Lower lobe of right lung (tissue), 2 donors: Measurements from ENCODE around the gene STK11IP. TPM values are rescaled to one million over a fixed set of nuclear protein-coding genes. Genes with fewer than 3 reads are reported as not detected.

Experiments used
- ATAC-seq, 2 donors: fragments of 200-7000 bp; cut with Tn5 transposase; one replicate each; pipeline ENCODE4 v1.9.1; 2020 to 2022; ENCODE audit warnings: mild to moderate bottlenecking in 2 of 2, moderate library complexity in 2 of 2
- DNase-seq: peaks from one replicate; pipeline ENCODE4 v3.0.0-alpha.2; 2020
- H3K27ac ChIP-seq: fragments of 200-600 bp; one replicate; pipeline ENCODE4 v1.8.0; 2022
- H3K27me3 ChIP-seq: fragments of 200-600 bp; one replicate; pipeline ENCODE4 v1.8.0; 2022; ENCODE audit warnings: low read depth
- H3K36me3 ChIP-seq: fragments of 200-600 bp; one replicate; pipeline ENCODE4 v1.8.0; 2022; ENCODE audit warnings: mild to moderate bottlenecking
- H3K4me1 ChIP-seq: fragments of 200-600 bp; one replicate; pipeline ENCODE4 v1.8.0; 2022
- H3K4me3 ChIP-seq: fragments of 200-600 bp; one replicate; pipeline ENCODE4 v1.8.0; 2022; ENCODE audit warnings: mild to moderate bottlenecking
- H3K9me3 ChIP-seq: fragments of 200-600 bp; one replicate; pipeline ENCODE4 v1.8.0; 2022
- intact Hi-C: fragments of 100-400 bp; cut with DNase I; formaldehyde crosslinking; loops from one replicate; pipeline ENCODE4 v1.11.0; 2022
- total RNA-seq: library from RNA; stranded (reverse); fragmentation: NEBNext Ultra II Directional; extraction: Animal tissue kit (Norgen Biotek cat#: 25700); gene quantifications from one replicate; pipeline ENCODE4 v1.2.1, GENCODE V29; 2021
- TF ChIP-seq, protein P1 (sequence below): fragments of 200-600 bp; IDR thresholded peaks from one replicate; pipeline ENCODE4 v1.8.0; 2022; ENCODE audit warnings: antibody characterized with exemption, mild to moderate bottlenecking
- donor health status: DM: no; HTN: yes; CAD: no; lungs with severe emphysema.

STK11IP gene
- total RNA-seq, 1 donor from 2014 or later: 31.8 TPM

DNA sequence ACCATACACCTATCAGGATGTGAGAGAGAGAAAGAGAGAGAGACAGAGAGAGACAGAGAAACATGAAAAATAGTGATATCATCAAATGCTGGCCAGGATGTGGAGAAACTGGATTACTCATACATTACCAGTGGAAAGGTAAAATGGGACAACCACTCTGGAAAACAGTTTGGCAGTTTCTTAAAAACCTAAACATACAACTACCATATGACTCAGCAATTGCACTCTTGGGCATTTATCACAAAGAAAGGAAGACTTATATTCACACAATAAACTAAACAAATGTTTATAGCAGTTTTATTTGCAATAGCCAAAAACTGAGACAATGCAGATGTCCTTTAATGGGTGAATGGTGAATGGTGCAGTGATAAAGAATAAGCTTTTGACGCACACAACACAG lies 58.9 kb downstream of the STK11IP start:
- no peak for DNase-seq
- Histone ChIP-seq H3K27ac (no peak overlapping the region), H3K4me1 (no peaks in the 10 kb centered on the region), H3K27me3 (no peaks in the 10 kb centered on the region), H3K36me3 (no peaks in the 10 kb centered on the region), H3K9me3 (peaks cover 9% of the 10 kb centered on the region), H3K4me3 (no peak overlapping the region)
- ATAC-seq: no peak
- intact Hi-C loops: no loop called here
- TF ChIP-seq, protein P1, sequence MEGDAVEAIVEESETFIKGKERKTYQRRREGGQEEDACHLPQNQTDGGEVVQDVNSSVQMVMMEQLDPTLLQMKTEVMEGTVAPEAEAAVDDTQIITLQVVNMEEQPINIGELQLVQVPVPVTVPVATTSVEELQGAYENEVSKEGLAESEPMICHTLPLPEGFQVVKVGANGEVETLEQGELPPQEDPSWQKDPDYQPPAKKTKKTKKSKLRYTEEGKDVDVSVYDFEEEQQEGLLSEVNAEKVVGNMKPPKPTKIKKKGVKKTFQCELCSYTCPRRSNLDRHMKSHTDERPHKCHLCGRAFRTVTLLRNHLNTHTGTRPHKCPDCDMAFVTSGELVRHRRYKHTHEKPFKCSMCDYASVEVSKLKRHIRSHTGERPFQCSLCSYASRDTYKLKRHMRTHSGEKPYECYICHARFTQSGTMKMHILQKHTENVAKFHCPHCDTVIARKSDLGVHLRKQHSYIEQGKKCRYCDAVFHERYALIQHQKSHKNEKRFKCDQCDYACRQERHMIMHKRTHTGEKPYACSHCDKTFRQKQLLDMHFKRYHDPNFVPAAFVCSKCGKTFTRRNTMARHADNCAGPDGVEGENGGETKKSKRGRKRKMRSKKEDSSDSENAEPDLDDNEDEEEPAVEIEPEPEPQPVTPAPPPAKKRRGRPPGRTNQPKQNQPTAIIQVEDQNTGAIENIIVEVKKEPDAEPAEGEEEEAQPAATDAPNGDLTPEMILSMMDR: no peak

DNA sequence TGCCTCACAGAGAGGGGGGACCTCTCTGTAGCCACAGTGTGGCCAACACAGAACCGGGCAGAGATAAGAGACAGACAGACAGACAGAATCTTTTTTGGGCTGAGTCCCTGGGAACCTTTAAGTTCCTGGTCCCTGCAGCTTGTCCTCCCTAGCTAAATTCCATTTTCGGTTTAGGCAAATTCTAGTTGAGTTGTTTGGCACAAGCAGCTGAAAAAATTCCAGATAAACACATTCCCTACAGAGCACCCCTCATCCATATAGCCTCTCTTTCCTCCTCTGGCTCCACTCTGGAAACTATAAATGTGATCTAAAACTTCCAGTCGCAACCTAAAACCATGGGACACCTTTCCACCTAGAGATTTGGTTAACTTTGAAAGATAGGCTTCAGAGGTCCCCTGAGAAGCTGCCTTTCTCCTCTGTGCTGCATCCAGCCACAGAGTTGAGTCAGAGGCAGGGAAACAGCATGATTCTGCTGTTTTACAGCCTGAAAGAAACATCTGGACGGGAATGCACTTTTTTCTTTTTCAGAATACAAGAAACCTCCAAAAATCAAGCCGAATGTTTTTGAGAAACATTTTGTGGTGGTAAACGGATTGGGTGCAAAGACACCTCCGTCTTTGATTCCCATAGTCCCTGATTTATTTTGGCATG lies 60.7 kb downstream of the STK11IP start:
- Histone ChIP-seq H3K27ac (peak overlapping the region; percentile 24), H3K36me3 (no peaks in the 10 kb centered on the region), H3K9me3 (peaks cover 9% of the 10 kb centered on the region), H3K27me3 (no peaks in the 10 kb centered on the region), H3K4me1 (no peaks in the 10 kb centered on the region), H3K4me3 (no peak overlapping the region)
- no peak for ATAC-seq
- DNase-seq: no peak
- intact Hi-C loops: no loop called here
- TF ChIP-seq, protein P1: no peak

DNA sequence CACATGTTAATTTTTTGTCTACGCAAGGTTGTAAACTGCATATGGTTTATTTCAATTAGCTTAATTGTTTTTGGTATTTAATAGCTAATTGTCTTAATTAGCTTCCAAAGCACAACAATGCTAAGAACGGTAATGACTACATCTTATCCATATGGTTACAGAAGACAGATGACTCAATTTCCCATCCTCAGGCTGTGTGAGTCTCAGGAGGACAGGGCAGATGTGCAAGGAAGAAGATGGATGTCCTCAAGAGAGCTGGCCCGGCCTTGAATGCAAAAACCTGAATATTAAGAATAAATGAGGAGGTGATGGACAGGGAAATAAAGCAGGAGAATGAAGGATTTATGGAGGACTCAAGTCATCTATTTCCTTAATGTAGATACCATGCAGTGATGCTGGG lies 61.2 kb downstream of the STK11IP start:
- H3K9me3 ChIP-seq: peaks cover 9% of the 10 kb centered on the region
- DNase-seq (no peak), ATAC-seq (no peak)
- no peaks in the 10 kb centered on the region for H3K4me1 ChIP-seq
- no peaks in the 10 kb centered on the region for H3K36me3 ChIP-seq
- H3K27me3 ChIP-seq: no peaks in the 10 kb centered on the region
- H3K4me3 ChIP-seq: no peak overlapping the region
- no peak overlapping the region for H3K27ac ChIP-seq
- intact Hi-C loops: no loop called here
- TF ChIP-seq, protein P1: no peak

DNA sequence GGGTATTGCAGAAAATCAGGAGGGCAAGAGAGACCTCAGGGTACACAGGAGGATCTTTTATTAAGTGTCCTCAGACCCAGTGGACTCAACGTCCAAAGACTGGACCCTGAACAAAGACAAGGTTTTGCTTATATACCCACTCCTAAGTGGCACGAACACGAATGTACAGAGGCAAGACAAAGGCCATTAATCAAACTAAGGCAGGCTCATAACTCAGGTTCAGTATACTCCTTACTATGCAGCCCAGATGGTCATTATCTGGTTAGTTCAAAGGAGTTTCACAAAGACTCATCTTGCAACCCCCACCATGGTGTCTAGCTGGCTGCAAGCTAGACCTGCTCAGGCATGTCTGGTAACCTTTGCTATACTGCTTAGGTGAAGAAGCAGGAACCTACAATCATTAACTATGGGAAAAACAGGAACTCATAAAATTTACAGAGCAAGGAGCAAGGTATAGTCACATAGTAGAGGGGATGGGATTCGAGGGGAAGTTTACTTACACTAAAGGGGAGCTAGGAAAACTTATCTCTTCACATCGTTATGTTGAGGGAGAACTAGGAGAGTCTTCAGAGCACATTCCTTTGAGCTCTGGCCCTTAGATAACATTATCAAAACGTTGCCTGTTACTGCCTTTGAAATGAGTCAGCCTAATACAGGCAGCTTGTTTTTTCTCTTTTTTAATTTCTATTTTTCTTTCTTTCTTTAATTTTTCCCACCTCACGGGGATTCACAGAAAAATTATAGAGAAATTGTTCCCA lies 63.7 kb downstream of the STK11IP start:
- Histone ChIP-seq H3K4me3 (no peak overlapping the region), H3K27ac (no peak overlapping the region), H3K27me3 (no peaks in the 10 kb centered on the region), H3K36me3 (no peaks in the 10 kb centered on the region), H3K9me3 (peaks cover 9% of the 10 kb centered on the region), H3K4me1 (no peaks in the 10 kb centered on the region)
- ATAC-seq (no peak), DNase-seq (no peak)
- intact Hi-C loops: no loop called here
- TF ChIP-seq, protein P1: no peak

DNA sequence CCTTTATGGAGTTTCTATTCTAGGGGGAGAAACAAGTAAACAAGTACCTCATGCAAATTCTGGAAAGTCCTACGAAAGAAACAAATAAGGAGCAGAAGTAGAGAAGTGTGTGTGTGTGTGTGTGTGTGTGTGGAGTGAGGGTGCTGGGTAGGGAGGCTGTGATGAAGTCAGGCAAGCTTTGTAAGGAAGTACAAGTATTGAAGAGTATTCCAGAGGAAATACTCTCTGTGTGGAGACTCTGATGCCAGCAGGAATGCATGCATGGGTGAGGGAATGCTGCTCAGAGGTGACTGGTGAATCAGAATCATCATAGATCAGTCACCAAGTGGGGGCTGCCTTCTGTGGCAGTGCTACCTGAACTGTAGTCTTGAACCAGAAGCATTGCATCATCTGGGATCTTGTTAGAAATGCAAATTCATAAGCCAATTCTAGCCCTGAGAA lies 64.3 kb downstream of the STK11IP start:
- DNase-seq (no peak), ATAC-seq (no peak)
- Histone ChIP-seq H3K4me3 (no peak overlapping the region), H3K9me3 (peaks cover 9% of the 10 kb centered on the region), H3K36me3 (no peaks in the 10 kb centered on the region), H3K27me3 (no peaks in the 10 kb centered on the region), H3K4me1 (no peaks in the 10 kb centered on the region), H3K27ac (no peak overlapping the region)
- TF ChIP-seq, protein P1: no peak
- intact Hi-C loops: no loop called here
